ENCODE data around the gene RPL18.

- no peak for TF ChIP-seq CTCF (conservative IDR thresholded peaks at IDR 0.05; ENCODE audit: low read depth, low read length)
- no peak for TF ChIP-seq EZH2 (IDR thresholded peaks at IDR 0.05; ENCODE audit: low read length, unreplicated experiment)
- TF ChIP-seq EZH2phosphoT487 (IDR thresholded peaks at IDR 0.05; ENCODE audit: borderline replicate concordance, low read length) = no peak
These were observed 42.9 kb downstream of the RPL18 start for GRCh38 chr19:48575931-48576622.
